Tibial nerve (tissue), 3 donors: ENCODE results near the gene RDH12.

ENCODE experiments used
- CTCF ChIP-seq, 5 experiments: fragments of 200-600 bp in 3 of 5; fragments of 450-650 bp in 2 of 5; sonication (generic) in 3 of 5; IDR thresholded peaks; one replicate each; pipeline ENCODE4 v1.5.1; 2016 to 2019; ENCODE audit warnings: antibody characterized with exemption in 5 of 5, mild to moderate bottlenecking in 3 of 5, moderate library complexity in 2 of 5
- POLR2A ChIP-seq, 2 donors: fragments of 450-650 bp; IDR thresholded peaks; one replicate each; pipeline ENCODE4 v1.6.1; 2017; ENCODE audit warnings: antibody characterized with exemption in 2 of 2, mild to moderate bottlenecking in 2 of 2, moderate library complexity in 2 of 2

GRCh38 chr14:67763158-67763822, 61.6 kb downstream of the RDH12 start:
- TF ChIP-seq CTCF (IDR thresholded peaks at IDR 0.05), result no peak
- TF ChIP-seq POLR2A (IDR thresholded peaks at IDR 0.05), result no peak
